ENCODE measurements around the gene CHRM4.

DNA sequence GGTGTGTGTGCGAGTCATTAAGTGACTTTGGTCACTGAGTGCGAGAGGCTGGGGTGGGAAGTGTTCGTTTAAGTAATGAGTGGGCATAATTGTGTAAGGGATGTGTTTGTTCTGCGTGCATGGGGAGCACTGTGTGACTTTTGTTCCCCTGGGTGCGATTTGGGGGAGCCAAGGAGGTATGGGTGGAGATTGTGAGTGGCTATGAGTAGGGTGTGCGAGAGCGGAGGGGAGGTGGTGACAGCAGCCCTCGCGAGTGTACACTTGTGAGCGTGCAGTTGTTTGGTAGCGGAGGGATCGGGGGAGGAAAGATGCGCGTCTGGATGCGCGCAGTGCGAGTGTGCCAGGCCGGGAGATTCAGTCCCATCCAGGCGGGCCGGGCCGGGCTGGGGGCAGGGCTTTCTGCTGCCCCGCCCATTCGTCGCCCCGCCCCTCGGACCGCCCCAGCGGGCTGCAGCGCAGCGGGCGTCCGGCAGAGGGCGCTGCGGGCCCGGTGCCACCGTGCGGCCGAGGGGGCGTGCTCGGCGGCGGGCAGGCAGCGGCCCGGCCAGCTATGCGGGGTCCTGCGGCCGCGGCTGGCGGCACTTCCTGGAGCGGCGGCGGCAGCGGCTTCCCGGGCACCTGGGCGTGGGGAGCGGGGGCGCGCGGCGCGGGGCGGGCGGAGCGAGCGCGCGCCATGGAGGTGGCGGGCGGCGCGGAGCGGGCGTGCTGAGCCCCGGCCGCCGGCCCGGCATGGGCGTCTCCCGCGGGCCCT is 44.5 kb downstream of the CHRM4 start, which contains the start of gene DGKZ:
- TF ChIP-seq GATA2 (IDR thresholded peaks at IDR 0.05; ENCODE audit: low read depth, low read length): no peak
- TF ChIP-seq GATA3 (IDR thresholded peaks at IDR 0.05; ENCODE audit: low read depth, low read length): no peak

All from SH-SY5Y (cell line).